HG03039 (cell line): ENCODE results near the gene RARRES1.
"Not testable (repeated sequence)": the region's sequence is repeated elsewhere in the genome, so short reads cannot be mapped to it uniquely, and the experiment has no call there.

Experiments
- ATAC-seq: cut with Tn5 transposase; IDR thresholded peaks from one replicate; pipeline ENCODE4 v1.9.1; 2021; ENCODE audit warnings: mild to moderate bottlenecking, moderate library complexity; ENCODE audit not compliant: unreplicated experiment

RARRES1 gene

GRCh38 chr3:158700559-158700958 is 31.7 kb downstream of the RARRES1 start:
- ATAC-seq = no peak

GRCh38 chr3:158696618-158697017 is 35.6 kb downstream of the RARRES1 start:
- ATAC-seq = no peak

GRCh38 chr3:158693866-158694456 is 38.3 kb downstream of the RARRES1 start:
- not testable (repeated sequence) for ATAC-seq

GRCh38 chr3:158685159-158685558 is 47.1 kb downstream of the RARRES1 start:
- no peak for ATAC-seq

- ATAC-seq = no peak
Observed at GRCh38 chr3:158683230-158683962, 48.9 kb downstream of the RARRES1 start.

GRCh38 chr3:158680861-158681260 is 51.4 kb downstream of the RARRES1 start:
- ATAC-seq = no peak

GRCh38 chr3:158679547-158680000 is 52.7 kb downstream of the RARRES1 start:
- ATAC-seq = no peak

GRCh38 chr3:158678687-158679086 is 53.6 kb downstream of the RARRES1 start:
- no peak for ATAC-seq

- peak; percentile 100 for ATAC-seq
Observed at GRCh38 chr3:158672215-158673176, 59.8 kb downstream of the RARRES1 start, which contains the start of gene LXN. TSS of gene LXN (minus strand) at chr3:158672648. CDS start at chr3:158672478, 170 bp downstream.

GRCh38 chr3:158671821-158672214 is 60.4 kb downstream of the RARRES1 start:
- ATAC-seq = no peak

- no peak for ATAC-seq
Observed at GRCh38 chr3:158668506-158668905, 63.8 kb downstream of the RARRES1 start.

GRCh38 chr3:158666416-158666815 is 65.8 kb downstream of the RARRES1 start:
- ATAC-seq = no peak

- no peak for ATAC-seq
Observed at GRCh38 chr3:158663832-158664231, 68.4 kb downstream of the RARRES1 start.

- ATAC-seq = no peak
Observed at GRCh38 chr3:158663246-158663645, 69.0 kb downstream of the RARRES1 start.

GRCh38 chr3:158660711-158661110 is 71.5 kb downstream of the RARRES1 start:
- no peak for ATAC-seq

- peak; percentile 80 for ATAC-seq
Observed at GRCh38 chr3:158659454-158660237, 72.6 kb downstream of the RARRES1 start.

- ATAC-seq = no peak
Observed at GRCh38 chr3:158658889-158659288, 73.4 kb downstream of the RARRES1 start.

- no peak for ATAC-seq
Observed at GRCh38 chr3:158652463-158652862, 79.8 kb downstream of the RARRES1 start.

- ATAC-seq = no peak
Observed at GRCh38 chr3:158651192-158651591, 81.1 kb downstream of the RARRES1 start.

- no peak for ATAC-seq
Observed at GRCh38 chr3:158649791-158650190, 82.5 kb downstream of the RARRES1 start.
